ENCODE results near the gene ZNF607.

ZNF607 gene

DNA sequence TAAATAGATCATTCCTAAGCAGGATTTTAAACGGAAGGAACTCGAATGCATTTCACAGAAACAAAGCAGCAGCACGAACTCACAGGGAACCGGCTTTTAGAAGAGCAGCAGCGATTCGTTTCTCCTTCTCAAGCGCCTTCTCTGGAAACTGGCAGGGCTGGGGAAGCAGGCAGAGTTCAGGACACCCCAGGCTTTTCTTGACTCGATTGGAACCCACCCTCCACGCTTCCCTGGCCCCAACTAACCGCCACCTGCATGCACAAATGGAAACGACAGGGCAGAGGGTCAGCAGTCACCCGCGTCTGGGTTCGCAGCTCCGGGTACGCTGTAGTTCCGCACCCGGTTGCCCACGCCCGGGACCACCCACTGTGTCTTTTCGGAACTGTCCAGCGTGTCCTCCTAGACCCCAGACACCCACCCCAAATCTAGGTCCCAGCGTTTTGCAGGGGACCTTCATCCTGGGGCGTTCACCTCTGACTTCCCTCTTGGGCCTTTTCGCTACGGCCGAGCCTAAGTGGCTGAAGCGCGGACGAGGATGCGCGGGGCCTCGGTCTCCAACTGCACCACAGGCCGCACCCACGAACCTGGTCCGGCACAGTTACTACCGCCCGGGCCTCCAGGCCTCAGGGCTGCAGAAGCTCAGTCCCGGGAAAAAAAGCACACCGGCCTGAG is 64.8 kb downstream of the ZNF607 start:
- DNase-seq, result peak; percentile 72
- in situ Hi-C loops (cut with MboI; ENCODE audit: low pct_unique_long_range_greater_than_20kb, low sequenced_read_pairs), result no loop called here

DNA sequence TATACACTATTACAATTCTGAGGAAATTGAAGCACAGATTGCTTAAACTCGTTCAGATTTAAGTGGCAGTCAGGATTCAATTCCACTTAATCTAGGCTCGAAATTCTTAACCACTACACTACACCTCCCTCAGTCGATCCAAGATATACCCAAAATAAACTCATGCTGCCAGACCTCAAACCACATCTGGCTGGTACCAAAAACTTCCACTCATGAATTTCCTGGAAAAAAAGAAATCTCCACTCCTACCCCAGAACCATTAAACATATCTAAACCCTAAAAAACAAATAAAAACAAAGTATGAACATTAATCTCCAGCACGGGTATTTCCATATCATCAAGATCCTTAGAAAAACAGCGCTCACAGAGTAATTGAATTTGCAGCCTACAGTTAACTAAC is 65.4 kb downstream of the ZNF607 start:
- in situ Hi-C loops (cut with MboI; ENCODE audit: low pct_unique_long_range_greater_than_20kb, low sequenced_read_pairs), result no loop called here
- no peak for DNase-seq
